ENCODE measurements around the gene GLIS2.

The GLIS2 gene

GRCh38 chr16:4383591-4384444, 68.0 kb downstream of the GLIS2 start:
- no peak for DNase-seq (ENCODE audit: low read depth)

- DNase-seq (ENCODE audit: low read depth) = no peak
Measured at GRCh38 chr16:4384509-4384942, 68.7 kb downstream of the GLIS2 start.

DNA sequence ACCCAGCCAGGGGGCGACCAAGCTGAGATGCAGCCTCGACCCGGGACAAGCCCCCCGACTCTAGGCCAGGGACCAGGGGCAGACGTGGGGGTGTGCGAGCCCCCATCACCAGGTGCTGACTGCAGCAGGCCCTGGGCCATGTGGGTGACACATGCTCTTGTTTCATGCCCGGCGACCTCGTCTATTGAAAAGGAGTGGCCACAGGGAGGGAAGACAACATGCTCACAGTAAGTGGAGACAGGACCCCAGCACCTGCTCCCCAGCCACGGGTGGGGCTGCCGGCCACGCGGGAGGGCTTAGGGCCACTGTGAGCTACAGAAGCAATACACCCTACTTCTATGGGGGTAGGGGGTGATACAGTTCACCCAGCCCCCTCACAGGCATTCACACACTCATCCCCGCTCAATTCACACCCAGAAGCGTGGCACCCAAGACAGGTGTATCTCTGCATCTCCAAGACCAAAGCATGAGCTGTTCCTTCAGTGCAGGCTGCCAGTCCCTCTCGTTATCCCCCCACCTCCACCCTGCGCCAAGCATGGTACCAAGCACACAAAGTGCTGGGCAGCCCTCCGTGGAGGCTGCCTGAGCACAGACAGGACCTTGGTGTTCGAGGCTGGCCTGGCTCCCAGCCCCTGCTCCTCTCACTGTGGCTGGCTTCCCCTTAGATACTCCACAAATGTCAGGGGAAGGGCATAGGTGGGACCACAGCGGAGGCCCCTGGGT, 69.4 kb downstream of the GLIS2 start:
- no peak for DNase-seq (ENCODE audit: low read depth)

DNA sequence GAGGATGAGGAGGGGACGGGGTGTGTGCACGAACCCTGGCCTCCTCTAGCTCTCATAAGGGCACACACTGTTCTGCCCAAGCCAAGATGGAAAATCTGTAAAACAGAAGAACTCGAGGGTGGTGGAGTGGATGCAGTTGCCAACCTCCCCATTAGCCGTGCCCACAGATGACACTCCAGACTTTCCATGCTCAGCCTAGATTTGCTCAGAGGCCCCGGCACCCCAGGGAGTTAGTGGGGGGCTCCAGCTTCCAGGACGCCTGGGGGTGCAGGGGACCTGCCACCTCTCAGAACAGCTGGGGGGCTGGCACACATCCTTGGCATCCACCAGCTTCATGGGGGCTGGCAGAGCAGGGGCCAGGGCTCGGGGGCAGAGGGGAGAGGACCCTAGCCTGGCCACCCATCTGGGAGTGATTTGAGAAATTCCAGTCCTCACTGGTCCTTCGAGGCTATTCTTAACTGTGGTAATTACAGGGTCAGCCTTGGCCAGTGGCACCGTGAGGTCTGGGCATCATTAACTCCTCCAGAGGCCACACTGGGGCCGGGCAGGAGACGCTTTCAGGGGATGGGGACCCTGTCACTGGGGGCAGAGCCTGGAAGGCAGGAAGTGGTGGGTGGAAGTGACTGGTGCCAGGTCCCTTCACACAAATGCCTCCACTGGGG, 70.1 kb downstream of the GLIS2 start:
- no peak for DNase-seq (ENCODE audit: low read depth)

DNA sequence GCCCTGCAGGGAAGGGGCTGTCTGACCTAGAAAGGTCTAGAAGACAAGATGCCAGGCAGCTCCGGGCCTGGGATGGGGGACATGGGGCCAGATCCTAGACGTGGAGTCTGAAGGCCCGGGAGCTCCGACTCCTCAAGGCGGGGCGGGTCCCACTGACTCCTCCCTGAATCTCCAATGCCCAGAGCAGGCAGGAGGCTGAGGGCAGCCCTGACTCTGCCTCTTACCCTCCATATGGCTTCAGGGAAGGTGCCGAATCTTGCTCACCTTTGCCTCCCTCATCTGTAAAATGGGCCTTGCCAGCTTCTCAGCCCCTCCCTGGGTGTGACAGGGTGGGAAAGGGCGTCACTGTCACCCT, 70.6 kb downstream of the GLIS2 start:
- DNase-seq (ENCODE audit: low read depth) = no peak

DNA sequence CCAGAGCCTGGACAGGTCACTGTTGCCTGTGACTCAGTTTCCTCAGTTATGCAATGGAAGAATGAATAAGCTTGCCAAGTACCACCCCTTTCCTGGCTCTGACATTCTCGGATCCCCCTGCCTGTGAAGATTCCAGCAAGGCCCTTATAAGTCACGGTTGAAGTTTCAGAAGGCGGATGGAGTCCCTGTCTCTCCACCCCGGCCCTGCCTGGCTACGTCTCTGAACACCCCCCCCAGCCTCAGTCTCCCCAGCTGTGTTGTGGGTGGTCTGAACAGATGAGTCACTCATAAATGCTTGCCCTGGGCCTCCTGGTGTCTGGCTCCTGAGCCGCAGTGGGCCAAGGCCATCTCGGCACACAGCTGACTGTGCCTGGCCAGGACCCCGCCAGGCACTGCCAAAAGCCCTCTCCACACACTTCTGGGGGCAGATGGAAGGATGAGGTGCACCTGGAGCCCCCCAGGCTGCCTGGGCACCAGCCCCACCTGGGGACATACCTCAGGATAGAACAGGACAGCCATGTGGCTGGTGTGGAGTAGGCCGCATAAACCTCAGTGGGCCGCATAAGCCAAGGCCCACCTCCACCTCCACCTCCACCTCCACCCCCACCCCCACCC, 71.2 kb downstream of the GLIS2 start:
- no peak for DNase-seq (ENCODE audit: low read depth)

DNA sequence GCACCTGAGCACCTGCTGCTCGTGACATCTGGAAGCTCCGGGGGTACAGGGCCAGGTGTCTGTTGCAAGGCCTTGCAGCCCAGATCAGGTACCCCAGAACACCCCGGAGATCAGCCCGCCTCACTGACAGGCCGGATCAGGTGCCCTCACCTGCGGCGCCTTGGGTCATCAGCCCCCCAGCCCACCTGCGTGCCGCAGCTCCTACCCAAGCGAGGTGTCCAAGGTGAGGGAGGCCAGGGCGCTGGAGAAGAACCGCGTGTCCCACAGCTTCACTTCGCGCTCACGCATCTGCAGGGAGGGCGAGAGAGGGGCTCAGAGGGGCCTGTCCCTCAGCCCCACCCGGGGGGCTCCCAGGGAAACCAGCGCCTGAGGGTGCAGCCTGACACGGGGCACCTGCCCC, 71.9 kb downstream of the GLIS2 start:
- no peak for DNase-seq (ENCODE audit: low read depth)

GRCh38 chr16:4388271-4389021, 72.6 kb downstream of the GLIS2 start:
- DNase-seq (ENCODE audit: low read depth) = no peak

Measured in activated T-cell treated with anti-CD3 and anti-CD28 coated beads for 1 hour (primary cell).